Vagina (tissue), 2 donors: Measurements from ENCODE around the gene RNASEL. TPM values are rescaled to one million over a fixed set of nuclear protein-coding genes. Genes with fewer than 3 reads are reported as not detected.

Source experiments
- DNase-seq, 2 donors: peaks; one replicate each; pipeline ENCODE4 v3.0.0-alpha.2; 2017; ENCODE audit errors: extremely low spot score in 2 of 2
- H3K27ac ChIP-seq: fragments of 200-600 bp; sonication (generic); one replicate; pipeline ENCODE4 v1.5.1; 2019
- H3K27me3 ChIP-seq: fragments of 200-600 bp; sonication (generic); one replicate; pipeline ENCODE4 v1.5.1; 2019
- H3K36me3 ChIP-seq, 2 donors: fragments of 200-600 bp; sonication (generic); one replicate each; pipeline ENCODE4 v1.5.1; 2017 to 2019
- H3K4me1 ChIP-seq: fragments of 200-600 bp; sonication (generic); one replicate; pipeline ENCODE4 v1.5.1; 2019
- H3K4me3 ChIP-seq, 2 donors: fragments of 200-600 bp; sonication (generic); 1 replicate in 1 of 2; 2 replicates in 1 of 2; pipeline ENCODE4 v1.5.1; 2016 to 2019
- H3K9me3 ChIP-seq: fragments of 200-600 bp; sonication (generic); one replicate; pipeline ENCODE4 v1.5.1; 2019
- POLR2A ChIP-seq, 2 donors: fragments of 450-650 bp; IDR thresholded peaks; one replicate each; pipeline ENCODE4 v1.6.1; 2017; ENCODE audit warnings: antibody characterized with exemption in 2 of 2, mild to moderate bottlenecking in 2 of 2, moderate library complexity in 2 of 2
- POLR2AphosphoS5 ChIP-seq, 2 donors: sonication (generic); formaldehyde crosslinking; IDR thresholded peaks; one replicate each; pipeline ENCODE4 v1.9.0; 2017; ENCODE audit warnings: antibody characterized with exemption in 2 of 2, mild to moderate bottlenecking in 2 of 2, low read depth in 1 of 2; ENCODE audit not compliant: insufficient read depth in 1 of 2
- intact Hi-C: fragments of 100-400 bp; cut with DNase I; formaldehyde crosslinking; loops from one replicate; pipeline ENCODE4 v1.15.1; 2023
- total RNA-seq: library from RNA; depleted of rRNA; stranded (reverse); fragments of >200 nt; gene quantifications from one replicate; pipeline ENCODE4 v1.2.3, GENCODE V29; 2016
- TF ChIP-seq, protein P1 (sequence below), 3 experiments: fragments of 450-650 bp in 2 of 3; fragments of 200-600 bp in 1 of 3; sonication (generic) in 1 of 3; IDR thresholded peaks; one replicate each; pipeline ENCODE4 v1.5.1; 2017 to 2019; ENCODE audit warnings: antibody characterized with exemption in 3 of 3, mild to moderate bottlenecking in 2 of 3, moderate library complexity in 2 of 3

RNASEL gene
- total RNA-seq, 1 donor from 2014 or later = 5.4 TPM

- intact Hi-C loops = loop anchor here (2.0 kb wide), 1 partner anchor 182 kb away; no protein-coding TSS in a partner anchor
- TF ChIP-seq POLR2A (IDR thresholded peaks at IDR 0.05) (no peak), POLR2AphosphoS5 (IDR thresholded peaks at IDR 0.05; ENCODE audit: insufficient read depth in 1 of 2, low read depth in 1 of 2) (no peak)
- TF ChIP-seq, protein P1, sequence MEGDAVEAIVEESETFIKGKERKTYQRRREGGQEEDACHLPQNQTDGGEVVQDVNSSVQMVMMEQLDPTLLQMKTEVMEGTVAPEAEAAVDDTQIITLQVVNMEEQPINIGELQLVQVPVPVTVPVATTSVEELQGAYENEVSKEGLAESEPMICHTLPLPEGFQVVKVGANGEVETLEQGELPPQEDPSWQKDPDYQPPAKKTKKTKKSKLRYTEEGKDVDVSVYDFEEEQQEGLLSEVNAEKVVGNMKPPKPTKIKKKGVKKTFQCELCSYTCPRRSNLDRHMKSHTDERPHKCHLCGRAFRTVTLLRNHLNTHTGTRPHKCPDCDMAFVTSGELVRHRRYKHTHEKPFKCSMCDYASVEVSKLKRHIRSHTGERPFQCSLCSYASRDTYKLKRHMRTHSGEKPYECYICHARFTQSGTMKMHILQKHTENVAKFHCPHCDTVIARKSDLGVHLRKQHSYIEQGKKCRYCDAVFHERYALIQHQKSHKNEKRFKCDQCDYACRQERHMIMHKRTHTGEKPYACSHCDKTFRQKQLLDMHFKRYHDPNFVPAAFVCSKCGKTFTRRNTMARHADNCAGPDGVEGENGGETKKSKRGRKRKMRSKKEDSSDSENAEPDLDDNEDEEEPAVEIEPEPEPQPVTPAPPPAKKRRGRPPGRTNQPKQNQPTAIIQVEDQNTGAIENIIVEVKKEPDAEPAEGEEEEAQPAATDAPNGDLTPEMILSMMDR (IDR thresholded peaks at IDR 0.05) = no peak
- Histone ChIP-seq H3K4me3 (no peak overlapping the region), H3K27me3 (no peaks in the 10 kb centered on the region), H3K4me1 (peaks cover 19% of the 10 kb centered on the region), H3K27ac (no peak overlapping the region), H3K36me3 (no peaks in the 10 kb centered on the region), H3K9me3 (no peaks in the 10 kb centered on the region)
- no peak for DNase-seq
Observed at GRCh38 chr1:182600745-182601415, 11.8 kb upstream of the RNASEL start.

DNA sequence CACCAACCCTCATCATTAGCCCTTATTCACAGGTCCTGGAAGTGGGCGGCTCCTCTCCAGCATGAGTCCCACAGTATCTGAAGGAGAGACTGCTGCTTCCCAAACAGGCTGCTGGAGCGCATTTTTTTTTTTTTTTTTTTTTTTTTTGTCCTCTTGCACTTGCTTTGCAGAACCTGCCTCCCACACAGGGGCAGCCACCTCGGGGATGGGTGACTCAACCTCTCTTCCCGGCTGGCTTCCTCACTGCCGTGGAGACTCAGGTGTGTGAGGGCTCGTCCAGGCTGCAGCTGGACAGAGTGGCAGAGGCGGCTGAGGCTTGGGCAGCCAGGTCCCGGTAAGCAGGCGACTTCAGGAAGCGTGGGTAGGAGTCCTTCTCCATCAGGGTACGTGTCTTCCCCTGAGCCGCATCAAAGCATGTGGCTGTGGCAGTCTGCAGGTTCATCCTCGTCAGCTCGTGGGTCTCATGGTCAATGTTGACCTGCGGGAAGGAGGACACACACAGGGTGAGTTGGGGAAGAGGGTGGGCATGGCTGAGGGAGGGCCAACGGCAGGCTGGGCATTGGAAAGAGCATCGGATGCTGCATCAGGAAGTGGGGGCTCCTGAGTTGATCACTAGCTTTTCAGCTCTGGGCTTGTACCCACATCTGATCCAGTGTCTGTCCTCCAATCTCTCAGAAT, 11.1 kb upstream of the RNASEL start:
- Histone ChIP-seq H3K4me3 (no peak overlapping the region), H3K36me3 (no peaks in the 10 kb centered on the region), H3K4me1 (peaks cover 19% of the 10 kb centered on the region), H3K27me3 (no peaks in the 10 kb centered on the region), H3K9me3 (no peaks in the 10 kb centered on the region), H3K27ac (no peak overlapping the region)
- intact Hi-C loops = loop anchor here (2.0 kb wide), 1 partner anchor 183 kb away; no protein-coding TSS in a partner anchor
- DNase-seq = no peak
- TF ChIP-seq POLR2A (IDR thresholded peaks at IDR 0.05) = no peak
- no peak for TF ChIP-seq POLR2AphosphoS5 (IDR thresholded peaks at IDR 0.05; ENCODE audit: insufficient read depth in 1 of 2, low read depth in 1 of 2)
- TF ChIP-seq, protein P1 (IDR thresholded peaks at IDR 0.05) = no peak

DNA sequence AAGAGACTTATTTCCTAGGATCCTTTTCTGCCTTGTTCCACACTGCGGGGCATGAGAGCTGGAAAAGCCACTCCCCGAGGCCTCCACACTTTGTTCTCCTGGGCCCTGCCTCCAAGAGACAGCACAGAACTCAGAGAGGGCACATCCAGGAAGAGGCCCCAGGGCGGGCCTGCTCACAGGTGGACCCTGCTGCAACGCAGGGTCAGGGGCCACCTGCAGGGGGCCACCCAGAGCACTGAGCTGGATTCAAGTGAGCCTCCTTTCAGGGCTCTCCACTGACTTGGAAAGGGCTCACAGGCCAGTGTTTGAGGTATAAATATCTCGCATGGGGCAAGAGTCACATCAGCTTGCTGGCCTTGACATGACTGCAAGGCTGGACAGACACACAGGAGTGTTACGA, 10.3 kb upstream of the RNASEL start:
- H3K36me3 ChIP-seq = no peaks in the 10 kb centered on the region
- no peaks in the 10 kb centered on the region for H3K9me3 ChIP-seq
- no peaks in the 10 kb centered on the region for H3K27me3 ChIP-seq
- no peak overlapping the region for H3K27ac ChIP-seq
- TF ChIP-seq POLR2A (IDR thresholded peaks at IDR 0.05) (no peak), POLR2AphosphoS5 (IDR thresholded peaks at IDR 0.05; ENCODE audit: insufficient read depth in 1 of 2, low read depth in 1 of 2) (no peak)
- TF ChIP-seq, protein P1 (IDR thresholded peaks at IDR 0.05) = no peak
- intact Hi-C loops = no loop called here
- H3K4me1 ChIP-seq = peaks cover 19% of the 10 kb centered on the region
- no peak overlapping the region for H3K4me3 ChIP-seq
- no peak for DNase-seq

DNA sequence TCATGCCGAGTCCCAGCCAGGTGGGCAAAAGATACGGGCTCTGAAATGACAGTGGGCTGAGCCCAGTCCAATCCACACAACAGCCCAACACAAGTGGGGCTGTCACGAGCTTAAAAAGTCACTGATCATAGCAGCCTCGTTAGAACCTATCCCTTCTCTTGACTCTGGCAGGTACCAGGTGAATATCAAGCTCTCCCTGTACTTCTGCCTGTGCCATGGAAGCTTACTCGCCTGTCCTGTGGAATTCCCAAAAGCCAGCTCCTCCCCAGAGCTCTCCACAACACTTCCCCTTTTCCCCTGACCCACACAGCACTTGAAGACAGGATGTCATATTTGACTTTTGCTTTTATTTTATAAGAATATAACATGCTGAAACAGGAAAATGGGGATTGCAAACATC, 9.2 kb upstream of the RNASEL start:
- intact Hi-C loops = no loop called here

More for the DNA sequence above, 9.2 kb upstream of the RNASEL start:
- TF ChIP-seq, protein P1 (IDR thresholded peaks at IDR 0.05) = no peak
- TF ChIP-seq POLR2A (IDR thresholded peaks at IDR 0.05) = no peak
- no peak for TF ChIP-seq POLR2AphosphoS5 (IDR thresholded peaks at IDR 0.05; ENCODE audit: insufficient read depth in 1 of 2, low read depth in 1 of 2)
- no peak overlapping the region for H3K4me3 ChIP-seq
- peaks cover 10% of the 10 kb centered on the region for H3K4me1 ChIP-seq
- H3K9me3 ChIP-seq = no peaks in the 10 kb centered on the region
- no peaks in the 10 kb centered on the region for H3K36me3 ChIP-seq
- H3K27me3 ChIP-seq = no peaks in the 10 kb centered on the region
- DNase-seq = no peak
- H3K27ac ChIP-seq = no peak overlapping the region
